Measurements from ENCODE around the gene FHL5. TPM values are rescaled to one million over a fixed set of nuclear protein-coding genes. Genes with fewer than 3 reads are reported as not detected.

The FHL5 gene
- total RNA-seq = not detected
- total RNA-seq (2013) = not detected
- 0 to 0.10 (median 0) reads per million in 29 experiments for total RNA-seq

GRCh38 chr6:96562886-96563285 lies at the start of gene FHL5:
Gene FHL5 (plus strand): TSS chr6:96563128. CDS start chr6:96603614, 40,486 bp downstream.
- peaks cover 0 to 2% of the 10 kb centered on the region in 2 experiments for H3K27me3 ChIP-seq (replicated peaks in 1 of 2; ENCODE audit: control insufficient read depth in 2 of 2, extremely low read depth in 1 of 2, insufficient read depth in 2 of 2, low read length in 1 of 2)
- DNase-seq (no peak), ATAC-seq (replicated peaks in 1 of 4) (no peak)
- no peaks in the 10 kb centered on the region for H3K36me3 ChIP-seq (ENCODE audit: control insufficient read depth in 2 of 2, extremely low read depth in 1 of 2, insufficient read depth in 1 of 2, low read length in 1 of 2)
- no peaks in the 10 kb centered on the region for H3K36me3 Mint-ChIP-seq
- H3K27me3 Mint-ChIP-seq = peaks cover 0 to 3% of the 10 kb centered on the region in 2 donors
- 60% methylated on average over 1 of the region's 3 CpGs for WGBS (ENCODE audit: insufficient coverage)
- H3K9me3 ChIP-seq = no peaks in the 10 kb centered on the region
- H3K4me3 Mint-ChIP-seq = no peak within 1 kb of the TSS
- H3K9me3 Mint-ChIP-seq = no peaks in the 10 kb centered on the region
- POLR2A ChIA-PET = no interaction called here
- CTCF ChIA-PET = no interaction called here
- no peak within 1 kb of the TSS for H3K27ac Mint-ChIP-seq
- no peaks in the 10 kb centered on the region for H3K4me1 ChIP-seq (ENCODE audit: control insufficient read depth in 1 of 2, extremely low read depth in 1 of 2, insufficient read depth in 2 of 2, low read length in 2 of 2)
- no peak within 1 kb of the TSS for H3K27ac ChIP-seq (ENCODE audit: low read length)
- peaks cover 0 to 3% (median 0%) of the 10 kb centered on the region in 3 donors for H3K4me1 Mint-ChIP-seq
- H3K4me3 ChIP-seq (ENCODE audit: control insufficient read depth in 1 of 2, extremely low read depth in 1 of 2, low read length in 1 of 2) = no peak within 1 kb of the TSS

GRCh38 chr6:96520171-96521115 lies 42.5 kb upstream of the FHL5 start:
- POLR2A ChIA-PET = interaction anchor here in 1 of 2 donors (0.6 kb wide), 1 partner anchor 426 kb away, joined by 3 read pairs; no protein-coding TSS in a partner anchor
- WGBS (ENCODE audit: insufficient coverage) = 72% methylated on average over 3 of the region's 6 CpGs
- peak overlapping the region in 1 of 2 donors; percentile 89 for H3K4me3 ChIP-seq (ENCODE audit: control insufficient read depth in 1 of 2, extremely low read depth in 1 of 2, low read length in 1 of 2)

GRCh38 chr6:96521306-96521643 lies 41.7 kb upstream of the FHL5 start:
- H3K36me3 ChIP-seq (ENCODE audit: control insufficient read depth in 2 of 2, extremely low read depth in 1 of 2, insufficient read depth in 1 of 2, low read length in 1 of 2) = peaks cover 0 to 12% of the 10 kb centered on the region in 2 donors
- peak overlapping the region; percentile 86 to 89 for H3K4me3 ChIP-seq (ENCODE audit: control insufficient read depth in 1 of 2, extremely low read depth in 1 of 2, low read length in 1 of 2)
- Mint-ChIP-seq H3K27me3 (no peaks in the 10 kb centered on the region), H3K27ac (peak overlapping the region; percentile 100), H3K9me3 (no peaks in the 10 kb centered on the region), H3K36me3 (peaks cover 4% of the 10 kb centered on the region), H3K4me1 (peaks cover 24 to 40% (median 38%) of the 10 kb centered on the region in 3 donors), H3K4me3 (peak overlapping the region; percentile 100)
- CTCF ChIA-PET = interaction anchor here (1.0 to 3.3 kb wide), 2 partner anchors 22 to 53 kb away, joined by 3 to 22 read pairs; no protein-coding TSS in a partner anchor
- WGBS (ENCODE audit: insufficient coverage) = 0% methylated on average over 4 of the region's 8 CpGs
- no peaks in the 10 kb centered on the region for H3K9me3 ChIP-seq
- DNase-seq = no peak
- no peaks in the 10 kb centered on the region for H3K27me3 ChIP-seq (replicated peaks in 1 of 2; ENCODE audit: control insufficient read depth in 2 of 2, extremely low read depth in 1 of 2, insufficient read depth in 2 of 2, low read length in 1 of 2)
- ATAC-seq (replicated peaks in 1 of 4) = peak in 1 of 4 experiments; percentile 39
- H3K4me1 ChIP-seq (ENCODE audit: control insufficient read depth in 1 of 2, extremely low read depth in 1 of 2, insufficient read depth in 2 of 2, low read length in 2 of 2) = peaks cover 6 to 23% of the 10 kb centered on the region in 2 experiments
- POLR2A ChIA-PET = interaction anchor here in 1 of 2 donors (0.8 kb wide), 1 partner anchor 403 kb away, joined by 4 read pairs; the partner anchor contains the start of gene KLHL32
- H3K27ac ChIP-seq (ENCODE audit: low read length) = peak overlapping the region; percentile 98

More at GRCh38 chr6:96520171-96521115, 42.5 kb upstream of the FHL5 start:
- peaks cover 0 to 4% of the 10 kb centered on the region in 2 donors for H3K36me3 ChIP-seq (ENCODE audit: control insufficient read depth in 2 of 2, extremely low read depth in 1 of 2, insufficient read depth in 1 of 2, low read length in 1 of 2)
- Mint-ChIP-seq H3K4me1 (peaks cover 21 to 37% (median 35%) of the 10 kb centered on the region in 3 donors), H3K4me3 (peak overlapping the region; percentile 100), H3K9me3 (no peaks in the 10 kb centered on the region), H3K27ac (peak overlapping the region; percentile 20 to 100), H3K27me3 (no peaks in the 10 kb centered on the region), H3K36me3 (no peaks in the 10 kb centered on the region)
- H3K4me1 ChIP-seq (ENCODE audit: control insufficient read depth in 1 of 2, extremely low read depth in 1 of 2, insufficient read depth in 2 of 2, low read length in 2 of 2) = peaks cover 6 to 23% of the 10 kb centered on the region in 2 experiments
- CTCF ChIA-PET = interaction anchor here (0.9 to 1.1 kb wide), 2 partner anchors 21 kb away, joined by 3 to 4 read pairs; no protein-coding TSS in a partner anchor
- H3K27me3 ChIP-seq (replicated peaks in 1 of 2; ENCODE audit: control insufficient read depth in 2 of 2, extremely low read depth in 1 of 2, insufficient read depth in 2 of 2, low read length in 1 of 2) = no peaks in the 10 kb centered on the region
- no peak overlapping the region for H3K27ac ChIP-seq (ENCODE audit: low read length)
- no peaks in the 10 kb centered on the region for H3K9me3 ChIP-seq
- no peak for ATAC-seq (replicated peaks in 1 of 4)
- DNase-seq = peak in 1 of 35 experiments; percentile 16

- no peaks in the 10 kb centered on the region for H3K27me3 ChIP-seq (replicated peaks in 1 of 2; ENCODE audit: control insufficient read depth in 2 of 2, extremely low read depth in 1 of 2, insufficient read depth in 2 of 2, low read length in 1 of 2)
- peak within 1 kb of the TSS; percentile 100 for H3K4me3 Mint-ChIP-seq
- ChIA-PET CTCF (interaction anchor here (1.0 to 3.3 kb wide), 4 partner anchors 22 to 54 kb away, joined by 3 to 22 read pairs (median 4); no protein-coding TSS in a partner anchor), POLR2A (interaction anchor here (0.6 to 1.5 kb wide), 9 partner anchors 13 to 946 kb away, joined by 3 to 7 read pairs (median 3); partner anchors contain the start of genes KLHL32 (in 1 of the 2) and MANEA (in 1 of the 2))
- no peaks in the 10 kb centered on the region for H3K27me3 Mint-ChIP-seq
- peaks cover 9% of the 10 kb centered on the region for H3K36me3 Mint-ChIP-seq
- no peaks in the 10 kb centered on the region for H3K9me3 ChIP-seq
- peaks cover 6 to 23% of the 10 kb centered on the region in 2 experiments for H3K4me1 ChIP-seq (ENCODE audit: control insufficient read depth in 1 of 2, extremely low read depth in 1 of 2, insufficient read depth in 2 of 2, low read length in 2 of 2)
- peaks cover 28 to 44% (median 41%) of the 10 kb centered on the region in 3 donors for H3K4me1 Mint-ChIP-seq
- peak within 1 kb of the TSS; percentile 86 to 89 for H3K4me3 ChIP-seq (ENCODE audit: control insufficient read depth in 1 of 2, extremely low read depth in 1 of 2, low read length in 1 of 2)
- H3K27ac ChIP-seq (ENCODE audit: low read length) = peak within 1 kb of the TSS; percentile 98
- peak within 1 kb of the TSS; percentile 100 for H3K27ac Mint-ChIP-seq
- DNase-seq (peak; percentile 87 to 97 (median 94)), ATAC-seq (replicated peaks in 1 of 4) (peak; percentile 93 to 97 (median 95))
- peaks cover 0 to 18% of the 10 kb centered on the region in 2 donors for H3K36me3 ChIP-seq (ENCODE audit: control insufficient read depth in 2 of 2, extremely low read depth in 1 of 2, insufficient read depth in 1 of 2, low read length in 1 of 2)
- WGBS (ENCODE audit: insufficient coverage) = under 1% methylated on average over 55 of the region's 63 CpGs
- no peaks in the 10 kb centered on the region for H3K9me3 Mint-ChIP-seq
These were observed 41.1 kb upstream of the FHL5 start, which contains the start of gene UFL1 for GRCh38 chr6:96521644-96522464. Gene UFL1 (plus strand): TSS chr6:96521806. CDS start chr6:96521874, 68 bp downstream.

GRCh38 chr6:96522465-96523009 lies 40.4 kb upstream of the FHL5 start:
- ChIA-PET POLR2A (interaction anchor here (0.6 to 1.5 kb wide), 7 partner anchors 13 to 946 kb away, joined by 3 to 7 read pairs (median 3); partner anchors contain the start of genes KLHL32 (in 1 of the 2) and MANEA (in 1 of the 2)), CTCF (interaction anchor here (1.0 to 3.3 kb wide), 3 partner anchors 23 kb away, joined by 3 to 22 read pairs (median 5); no protein-coding TSS in a partner anchor)
- peak in 2 of 4 experiments; percentile 1 for ATAC-seq (replicated peaks in 1 of 4)
- peak overlapping the region; percentile 100 for H3K4me3 Mint-ChIP-seq
- peaks cover 15% of the 10 kb centered on the region for H3K36me3 Mint-ChIP-seq
- WGBS (ENCODE audit: insufficient coverage) = no CpG with 5 or more reads among the region's 5 CpGs
- H3K9me3 ChIP-seq = no peaks in the 10 kb centered on the region
- H3K4me3 ChIP-seq (ENCODE audit: control insufficient read depth in 1 of 2, extremely low read depth in 1 of 2, low read length in 1 of 2) = peak overlapping the region; percentile 86 to 89
- H3K27ac ChIP-seq (ENCODE audit: low read length) = peak overlapping the region; percentile 98
- H3K36me3 ChIP-seq (ENCODE audit: control insufficient read depth in 2 of 2, extremely low read depth in 1 of 2, insufficient read depth in 1 of 2, low read length in 1 of 2) = peaks cover 0 to 23% of the 10 kb centered on the region in 2 donors
- no peaks in the 10 kb centered on the region for H3K27me3 ChIP-seq (replicated peaks in 1 of 2; ENCODE audit: control insufficient read depth in 2 of 2, extremely low read depth in 1 of 2, insufficient read depth in 2 of 2, low read length in 1 of 2)
- no peaks in the 10 kb centered on the region for H3K27me3 Mint-ChIP-seq
- peak in 7 of 35 experiments; percentile 0 to 55 (median 6) for DNase-seq
- H3K27ac Mint-ChIP-seq = peak overlapping the region; percentile 100
- H3K9me3 Mint-ChIP-seq = no peaks in the 10 kb centered on the region
- peaks cover 6 to 23% of the 10 kb centered on the region in 2 experiments for H3K4me1 ChIP-seq (ENCODE audit: control insufficient read depth in 1 of 2, extremely low read depth in 1 of 2, insufficient read depth in 2 of 2, low read length in 2 of 2)
- H3K4me1 Mint-ChIP-seq = peaks cover 32 to 45% (median 44%) of the 10 kb centered on the region in 3 donors

Data from T-cell (primary cell).